Measurements from ENCODE around the gene FASTKD1. TPM values are rescaled to one million over a fixed set of nuclear protein-coding genes. Genes with fewer than 3 reads are reported as not detected.

Gene FASTKD1
- total and polyA plus RNA-seq, 10 of the 15 experiments (the other 5 are each of a cell fraction or from before 2014, with no cell fraction given): 45.6 to 76.1 (median 63.4) TPM

DNA sequence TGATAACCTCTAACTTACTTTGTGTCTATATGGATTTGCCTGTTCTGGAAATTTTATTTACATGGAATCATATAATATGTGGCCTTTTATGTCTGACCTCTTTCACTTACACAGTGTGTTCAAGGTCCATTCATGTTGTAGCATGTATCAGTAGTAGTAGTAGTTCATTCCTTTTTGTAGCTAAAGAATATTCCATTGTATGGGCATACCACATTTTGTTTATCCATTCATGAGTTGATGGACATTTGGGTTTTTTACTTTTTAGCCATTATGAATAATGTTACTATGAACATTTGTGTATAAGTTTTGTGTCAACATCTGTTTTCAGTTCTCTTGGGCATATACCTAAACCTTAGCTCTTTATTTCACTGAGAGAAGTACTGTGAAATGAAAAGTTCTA is 82.8 kb downstream of the FASTKD1 start (continued):
- no peak for TF ChIP-seq PKNOX1 (IDR thresholded peaks at IDR 0.05)
- no peak for TF ChIP-seq ZBTB33 (IDR thresholded peaks at IDR 0.05)
- TF ChIP-seq, protein P1, sequence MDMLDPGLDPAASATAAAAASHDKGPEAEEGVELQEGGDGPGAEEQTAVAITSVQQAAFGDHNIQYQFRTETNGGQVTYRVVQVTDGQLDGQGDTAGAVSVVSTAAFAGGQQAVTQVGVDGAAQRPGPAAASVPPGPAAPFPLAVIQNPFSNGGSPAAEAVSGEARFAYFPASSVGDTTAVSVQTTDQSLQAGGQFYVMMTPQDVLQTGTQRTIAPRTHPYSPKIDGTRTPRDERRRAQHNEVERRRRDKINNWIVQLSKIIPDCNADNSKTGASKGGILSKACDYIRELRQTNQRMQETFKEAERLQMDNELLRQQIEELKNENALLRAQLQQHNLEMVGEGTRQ (IDR thresholded peaks at IDR 0.05; ENCODE audit: borderline replicate concordance, low read depth, low read length): no peak

DNA sequence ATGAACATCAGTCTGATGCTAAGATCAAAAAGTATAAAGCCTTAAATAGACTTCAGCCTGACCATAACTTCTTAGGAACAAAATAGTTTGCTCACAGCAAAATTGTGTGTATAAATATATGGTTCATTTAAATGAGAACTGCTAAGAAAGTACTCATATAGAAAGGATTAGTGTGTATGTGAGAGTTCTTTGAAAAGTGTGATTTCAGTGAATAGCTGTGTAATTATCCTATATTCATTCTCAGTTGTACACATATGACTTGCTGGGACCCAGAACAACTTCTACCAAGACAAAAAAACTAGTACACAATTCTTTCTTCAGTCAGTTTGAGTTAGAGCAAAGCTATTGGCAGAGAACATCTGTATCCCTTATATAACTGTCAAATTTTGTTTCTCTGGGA is 87.2 kb downstream of the FASTKD1 start:
- ChIA-PET POLR2A (no interaction called here), CTCF (interaction anchor here (0.8 kb wide), 1 partner anchor 341 kb away, joined by 3 read pairs; the partner anchor contains the start of gene UBR3), RAD21 (ENCODE audit: unreplicated experiment) (no interaction called here), SMC1A (ENCODE audit: uncharacterized antibody, unreplicated experiment) (no interaction called here)
- TF ChIP-seq HSF1 (IDR thresholded peaks at IDR 0.05; ENCODE audit: low read depth, low read length) (no peak), SREBF2 (IDR thresholded peaks at IDR 0.05; ENCODE audit: low read length) (no peak), STAT1 (conservative IDR thresholded peaks at IDR 0.05) (no peak), IRF4 (IDR thresholded peaks at IDR 0.05; ENCODE audit: low read depth, low read length) (no peak), ZBTB40 (IDR thresholded peaks at IDR 0.05; ENCODE audit: borderline replicate concordance) (no peak), KLF5 (IDR thresholded peaks at IDR 0.05; ENCODE audit: partially characterized antibody) (no peak)
- TF ChIP-seq, protein P2, sequence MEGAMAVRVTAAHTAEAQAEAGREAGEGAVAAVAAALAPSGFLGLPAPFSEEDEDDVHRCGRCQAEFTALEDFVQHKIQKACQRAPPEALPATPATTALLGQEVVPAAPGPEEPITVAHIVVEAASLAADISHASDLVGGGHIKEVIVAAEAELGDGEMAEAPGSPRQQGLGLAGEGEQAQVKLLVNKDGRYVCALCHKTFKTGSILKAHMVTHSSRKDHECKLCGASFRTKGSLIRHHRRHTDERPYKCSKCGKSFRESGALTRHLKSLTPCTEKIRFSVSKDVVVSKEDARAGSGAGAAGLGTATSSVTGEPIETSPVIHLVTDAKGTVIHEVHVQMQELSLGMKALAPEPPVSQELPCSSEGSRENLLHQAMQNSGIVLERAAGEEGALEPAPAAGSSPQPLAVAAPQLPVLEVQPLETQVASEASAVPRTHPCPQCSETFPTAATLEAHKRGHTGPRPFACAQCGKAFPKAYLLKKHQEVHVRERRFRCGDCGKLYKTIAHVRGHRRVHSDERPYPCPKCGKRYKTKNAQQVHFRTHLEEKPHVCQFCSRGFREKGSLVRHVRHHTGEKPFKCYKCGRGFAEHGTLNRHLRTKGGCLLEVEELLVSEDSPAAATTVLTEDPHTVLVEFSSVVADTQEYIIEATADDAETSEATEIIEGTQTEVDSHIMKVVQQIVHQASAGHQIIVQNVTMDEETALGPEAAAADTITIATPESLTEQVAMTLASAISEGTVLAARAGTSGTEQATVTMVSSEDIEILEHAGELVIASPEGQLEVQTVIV (IDR thresholded peaks at IDR 0.05; ENCODE audit: borderline replicate concordance, partially characterized antibody): no peak
- H3K27ac ChIP-seq (ENCODE audit: control insufficient read depth, insufficient read depth): no peak overlapping the region
- no peak overlapping the region for H3K4me2 ChIP-seq (ENCODE audit: control insufficient read depth, insufficient read depth)
- no peak overlapping the region for H3K4me3 ChIP-seq
- ATAC-seq: no peak
- no peaks in the 10 kb centered on the region for H3K4me1 ChIP-seq (ENCODE audit: control insufficient read depth, insufficient read depth, low read length)
- H3K27me3 ChIP-seq (replicated peaks in 1 of 2; ENCODE audit: control insufficient read depth in 2 of 2, insufficient read depth in 2 of 2, low read length in 1 of 2): no peaks in the 10 kb centered on the region
- FAIRE-seq: no peak
- no TSS peak for BruUV-seq (replicated peaks)
- H3K9me3 ChIP-seq (replicated peaks; ENCODE audit: control insufficient read depth, insufficient read depth, low read length): no peaks in the 10 kb centered on the region; the same call in 2 of the 3 replicates
- H3K9ac ChIP-seq (ENCODE audit: control insufficient read depth, insufficient read depth, low read length): no peak overlapping the region
- no peaks in the 10 kb centered on the region for H3K79me2 ChIP-seq (ENCODE audit: control insufficient read depth, insufficient read depth, low read length)
- intact Hi-C loops (cut with micrococcal nuclease; ENCODE audit: unreplicated experiment): no loop called here
- no peaks in the 10 kb centered on the region for H4K20me1 ChIP-seq (ENCODE audit: control insufficient read depth, insufficient read depth)
- no peaks in the 10 kb centered on the region for H3K36me3 ChIP-seq (ENCODE audit: control insufficient read depth in 2 of 2, insufficient read depth in 2 of 2, low read length in 1 of 2)
- in situ Hi-C loops (cut with MboI): no loop called here
- H2AFZ ChIP-seq (ENCODE audit: control insufficient read depth, low read depth, low read length): no peak overlapping the region
- no peak for DNase-seq (ENCODE audit: low read depth, low spot score)

All from GM12878 (cell line).